AG04449 (cell line): Measurements from ENCODE around the gene TRIM22.
"Not testable (repeated sequence)": the region's sequence is repeated elsewhere in the genome, so short reads cannot be mapped to it uniquely, and the experiment has no call there.

Experiments used
- CTCF ChIA-PET: fragments of 350-600 bp; formaldehyde crosslinking; extraction: SDS; loops from one replicate; lab custom pipeline; 2021; ENCODE audit warnings: antibody characterized with exemption; lab: Yijun Ruan, JAX
- POLR2A ChIA-PET: fragments of 400-600, 350-600 bp; formaldehyde crosslinking; extraction: SDS; loops from one replicate; lab custom pipeline; 2020; ENCODE audit warnings: antibody characterized with exemption, inconsistent platforms; lab: Yijun Ruan, JAX
- DNase-seq: peaks from one replicate; pipeline ENCODE4 v3.0.0-alpha.2; 2010; ENCODE audit warnings: low read depth, low spot score
- H3K4me3 ChIP-seq: 2 replicates; pipeline ENCODE4 v1.5.1; 2011; ENCODE audit warnings: low read depth, mild to moderate bottlenecking, control low read depth, low read length
- TF ChIP-seq, protein P1 (sequence below): IDR thresholded peaks from one replicate; pipeline ENCODE4 v1.5.1; 2011; ENCODE audit warnings: mild to moderate bottlenecking, moderate library complexity, low read length, control low read depth, inconsistent platforms; ENCODE audit not compliant: insufficient read depth; ENCODE audit errors: missing control alignments

Gene TRIM22

GRCh38 chr11:5689551-5689983 is at the start of gene TRIM22:
Gene TRIM22, plus strand, starts transcription at chr11:5689790. Its CDS starts 6,443 bp downstream, at chr11:5696233.
- H3K4me3 ChIP-seq, result peak within 1 kb of the TSS; percentile 58
- POLR2A ChIA-PET, result interaction anchor here (0.5 to 0.6 kb wide), 2 partner anchors 13 to 322 kb away, joined by 3 read pairs; no protein-coding TSS in a partner anchor
- CTCF ChIA-PET, result interaction anchor here (1.2 to 2.3 kb wide), 5 partner anchors 29 to 213 kb away, joined by 3 to 6 read pairs (median 4); no protein-coding TSS in a partner anchor
- TF ChIP-seq, protein P1, sequence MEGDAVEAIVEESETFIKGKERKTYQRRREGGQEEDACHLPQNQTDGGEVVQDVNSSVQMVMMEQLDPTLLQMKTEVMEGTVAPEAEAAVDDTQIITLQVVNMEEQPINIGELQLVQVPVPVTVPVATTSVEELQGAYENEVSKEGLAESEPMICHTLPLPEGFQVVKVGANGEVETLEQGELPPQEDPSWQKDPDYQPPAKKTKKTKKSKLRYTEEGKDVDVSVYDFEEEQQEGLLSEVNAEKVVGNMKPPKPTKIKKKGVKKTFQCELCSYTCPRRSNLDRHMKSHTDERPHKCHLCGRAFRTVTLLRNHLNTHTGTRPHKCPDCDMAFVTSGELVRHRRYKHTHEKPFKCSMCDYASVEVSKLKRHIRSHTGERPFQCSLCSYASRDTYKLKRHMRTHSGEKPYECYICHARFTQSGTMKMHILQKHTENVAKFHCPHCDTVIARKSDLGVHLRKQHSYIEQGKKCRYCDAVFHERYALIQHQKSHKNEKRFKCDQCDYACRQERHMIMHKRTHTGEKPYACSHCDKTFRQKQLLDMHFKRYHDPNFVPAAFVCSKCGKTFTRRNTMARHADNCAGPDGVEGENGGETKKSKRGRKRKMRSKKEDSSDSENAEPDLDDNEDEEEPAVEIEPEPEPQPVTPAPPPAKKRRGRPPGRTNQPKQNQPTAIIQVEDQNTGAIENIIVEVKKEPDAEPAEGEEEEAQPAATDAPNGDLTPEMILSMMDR, result no peak
- DNase-seq, result peak; percentile 36

DNA sequence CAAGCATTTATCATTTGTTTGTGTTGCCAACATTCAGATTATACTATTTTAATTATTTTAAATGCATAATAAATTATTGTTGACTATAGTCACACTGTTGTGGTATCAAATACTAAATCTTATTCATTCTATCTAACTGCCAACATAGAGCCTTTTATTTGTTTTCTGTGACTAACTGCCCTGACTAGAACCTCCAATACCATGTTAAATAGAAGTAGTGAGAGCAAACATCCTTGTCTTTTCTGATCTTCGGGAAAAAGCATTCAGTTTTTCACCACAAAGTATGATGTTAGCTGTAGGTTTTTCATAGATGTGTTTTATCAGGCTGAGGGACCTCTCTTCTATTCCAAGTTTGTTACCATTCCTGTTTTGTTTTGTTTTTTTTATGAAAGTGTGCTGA is 49.6 kb upstream of the TRIM22 start:
- DNase-seq, result no peak
- POLR2A ChIA-PET, result no interaction called here
- CTCF ChIA-PET, result no interaction called here
- no peak overlapping the region for H3K4me3 ChIP-seq
- TF ChIP-seq, protein P1, result no peak

DNA sequence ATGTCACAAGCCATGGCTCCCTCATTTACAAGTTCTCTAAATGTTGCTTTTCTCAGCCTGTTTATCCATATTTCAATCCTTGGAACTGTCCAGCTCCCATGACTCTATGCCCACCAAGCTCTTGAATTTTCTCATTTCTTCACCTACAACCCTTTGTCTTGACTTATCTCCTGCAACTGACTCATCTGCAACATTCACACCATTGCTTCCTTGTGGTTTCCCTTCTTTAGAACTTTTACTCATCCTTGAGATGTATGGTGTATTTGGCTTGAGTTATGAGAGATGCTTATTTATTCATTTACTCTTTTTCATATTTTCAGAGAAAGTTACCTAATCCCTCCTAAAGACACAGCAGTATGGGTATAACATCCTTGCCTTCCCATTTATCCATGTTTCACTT is 46.0 kb upstream of the TRIM22 start:
- no peak for DNase-seq
- H3K4me3 ChIP-seq, result no peak overlapping the region
- ChIA-PET CTCF (no interaction called here), POLR2A (no interaction called here)
- TF ChIP-seq, protein P1, result no peak

DNA sequence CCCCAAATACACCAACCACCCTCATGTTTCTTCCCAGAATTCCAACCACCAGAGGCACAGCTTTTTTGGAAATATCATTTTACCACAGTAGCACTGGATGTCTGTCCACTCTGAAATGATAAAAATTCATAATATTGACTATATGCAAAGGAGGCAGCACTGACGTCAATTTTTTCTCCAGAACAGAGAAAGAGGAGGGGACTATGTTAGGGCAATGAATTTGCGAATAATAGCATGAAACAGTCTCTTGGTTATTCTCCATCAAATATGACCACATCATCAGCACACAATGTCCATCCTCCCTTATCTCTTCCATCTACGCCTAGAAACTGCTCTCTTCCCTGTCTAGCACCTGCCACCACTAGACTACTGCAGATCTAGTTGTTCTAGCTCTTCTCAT is 43.5 kb upstream of the TRIM22 start:
- H3K4me3 ChIP-seq, result no peak overlapping the region
- no peak for DNase-seq
- TF ChIP-seq, protein P1, result no peak
- POLR2A ChIA-PET, result no interaction called here
- CTCF ChIA-PET, result no interaction called here

DNA sequence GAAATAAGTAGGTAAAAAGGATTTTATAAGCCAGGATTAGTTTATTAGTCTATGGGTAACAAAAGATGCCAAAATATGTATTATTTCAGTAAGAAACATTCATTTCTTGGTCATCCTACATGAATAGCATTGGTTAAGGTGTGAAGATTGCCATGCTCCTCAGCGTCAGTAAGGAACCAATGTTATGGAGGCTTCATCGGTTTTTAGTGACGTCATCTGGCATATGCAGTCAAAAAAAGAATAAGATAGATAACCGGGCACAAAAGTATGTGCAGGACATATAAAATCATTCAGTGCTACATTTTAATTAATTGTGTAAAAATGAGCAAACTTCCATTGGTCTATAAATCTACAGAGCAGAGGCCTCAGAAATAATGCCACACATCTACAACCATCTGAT is 34.1 kb upstream of the TRIM22 start:
- no peak for DNase-seq
- TF ChIP-seq, protein P1, result no peak
- H3K4me3 ChIP-seq, result no peak overlapping the region
- POLR2A ChIA-PET, result no interaction called here
- CTCF ChIA-PET, result no interaction called here

DNA sequence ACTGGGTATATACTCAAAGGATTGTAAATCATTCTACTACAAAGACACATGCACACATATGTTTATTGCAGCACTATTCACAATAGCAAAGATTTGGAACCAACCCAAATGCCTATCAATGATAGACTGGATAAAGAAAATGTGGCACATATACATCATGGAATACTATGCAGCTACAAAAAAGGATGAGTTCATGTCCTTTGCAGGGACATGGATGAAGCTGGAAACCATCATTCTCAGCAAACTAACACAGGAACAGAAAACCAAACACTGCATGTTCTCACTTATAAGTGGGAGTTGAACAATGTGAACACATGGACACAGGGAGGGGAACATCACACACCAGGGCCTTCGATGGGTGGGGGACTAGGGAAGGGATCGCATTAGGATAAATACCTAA is 32.6 kb upstream of the TRIM22 start:
- CTCF ChIA-PET, DNase-seq, POLR2A ChIA-PET, H3K4me3 ChIP-seq: not testable (repeated sequence)

DNA sequence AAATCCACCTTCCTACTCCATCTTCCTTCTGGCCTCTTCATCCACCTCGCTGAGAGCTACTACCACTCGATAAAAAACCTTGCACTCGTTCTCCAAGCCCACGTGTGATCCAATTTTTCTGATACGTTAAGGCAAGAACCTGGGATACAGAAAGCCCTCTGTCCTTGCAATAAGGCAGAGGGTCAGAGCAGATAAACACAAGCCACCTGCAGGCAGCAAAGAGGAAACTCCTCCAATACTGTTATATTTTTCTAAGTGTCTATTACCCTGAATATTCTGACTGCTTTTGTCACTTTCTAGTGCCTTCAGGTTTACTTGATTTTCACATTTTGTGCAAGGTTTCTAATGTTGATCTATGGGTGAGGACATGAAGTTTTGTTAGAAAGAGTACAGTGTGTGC is 31.3 kb upstream of the TRIM22 start:
- POLR2A ChIA-PET, result no interaction called here
- DNase-seq, result no peak
- CTCF ChIA-PET, result no interaction called here
- H3K4me3 ChIP-seq, result no peak overlapping the region
- TF ChIP-seq, protein P1, result no peak
